ENCODE measurements around the gene CCDC6. TPM values are rescaled to one million over a fixed set of nuclear protein-coding genes. Genes with fewer than 3 reads are reported as not detected.

Gene CCDC6
- total and polyA plus RNA-seq, 2 experiments from 2014 or later, result 22.3 to 49.8 TPM

DNA sequence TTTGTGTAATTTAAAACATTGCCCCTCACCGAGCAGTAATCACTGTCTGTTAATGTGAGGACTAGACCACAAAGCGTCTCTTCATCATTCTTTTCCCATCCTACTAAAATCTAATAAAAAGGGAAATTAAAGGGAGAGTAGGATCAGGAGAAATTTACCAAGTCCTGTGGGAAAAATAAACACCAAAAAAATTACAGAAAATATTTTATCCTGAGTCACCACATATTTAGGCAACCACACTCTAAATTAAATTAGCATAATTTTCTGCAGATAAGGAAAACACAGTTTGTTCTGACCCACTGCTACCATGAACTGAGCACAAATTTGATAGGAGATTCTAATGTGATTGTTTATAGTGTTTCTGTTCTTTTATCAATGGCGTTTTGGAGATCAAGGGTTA lies 49.3 kb downstream of the CCDC6 start:
- Histone ChIP-seq H3K9me2 (replicated peaks; ENCODE audit: insufficient read depth) (no peaks in the 10 kb centered on the region), H3K79me2 (peaks cover 98% of the 10 kb centered on the region), H3K4me3 (no peak overlapping the region), H3K27me3 (no peaks in the 10 kb centered on the region), H3K36me3 (replicated peaks; ENCODE audit: insufficient read depth, low read depth) (no peaks in the 10 kb centered on the region), H3K27ac (no peak overlapping the region), H2AFZ (no peak overlapping the region), H3K4me2 (no peak overlapping the region), H4K20me1 (ENCODE audit: insufficient read depth, poor library complexity, severe bottlenecking) (peaks cover 30% of the 10 kb centered on the region), H3K9me3 (ENCODE audit: low read depth) (no peaks in the 10 kb centered on the region), H3K4me1 (ENCODE audit: insufficient read depth) (no peaks in the 10 kb centered on the region)
- DNase-seq (ENCODE audit: low spot score), result no peak
- no peak for TF ChIP-seq EZH2phosphoT487 (IDR thresholded peaks at IDR 0.05; ENCODE audit: low read depth, severe bottlenecking, unreplicated experiment)
- no peak for TF ChIP-seq EZH2 (IDR thresholded peaks at IDR 0.05; ENCODE audit: borderline replicate concordance)
- TF ChIP-seq, protein P1, sequence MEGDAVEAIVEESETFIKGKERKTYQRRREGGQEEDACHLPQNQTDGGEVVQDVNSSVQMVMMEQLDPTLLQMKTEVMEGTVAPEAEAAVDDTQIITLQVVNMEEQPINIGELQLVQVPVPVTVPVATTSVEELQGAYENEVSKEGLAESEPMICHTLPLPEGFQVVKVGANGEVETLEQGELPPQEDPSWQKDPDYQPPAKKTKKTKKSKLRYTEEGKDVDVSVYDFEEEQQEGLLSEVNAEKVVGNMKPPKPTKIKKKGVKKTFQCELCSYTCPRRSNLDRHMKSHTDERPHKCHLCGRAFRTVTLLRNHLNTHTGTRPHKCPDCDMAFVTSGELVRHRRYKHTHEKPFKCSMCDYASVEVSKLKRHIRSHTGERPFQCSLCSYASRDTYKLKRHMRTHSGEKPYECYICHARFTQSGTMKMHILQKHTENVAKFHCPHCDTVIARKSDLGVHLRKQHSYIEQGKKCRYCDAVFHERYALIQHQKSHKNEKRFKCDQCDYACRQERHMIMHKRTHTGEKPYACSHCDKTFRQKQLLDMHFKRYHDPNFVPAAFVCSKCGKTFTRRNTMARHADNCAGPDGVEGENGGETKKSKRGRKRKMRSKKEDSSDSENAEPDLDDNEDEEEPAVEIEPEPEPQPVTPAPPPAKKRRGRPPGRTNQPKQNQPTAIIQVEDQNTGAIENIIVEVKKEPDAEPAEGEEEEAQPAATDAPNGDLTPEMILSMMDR (IDR thresholded peaks at IDR 0.05; ENCODE audit: poor library complexity), result no peak
- 78% methylated on average over 3 of the region's 3 CpGs for WGBS (ENCODE audit: low lambda C conversion rate, missing lambda C conversion rate)

DNA sequence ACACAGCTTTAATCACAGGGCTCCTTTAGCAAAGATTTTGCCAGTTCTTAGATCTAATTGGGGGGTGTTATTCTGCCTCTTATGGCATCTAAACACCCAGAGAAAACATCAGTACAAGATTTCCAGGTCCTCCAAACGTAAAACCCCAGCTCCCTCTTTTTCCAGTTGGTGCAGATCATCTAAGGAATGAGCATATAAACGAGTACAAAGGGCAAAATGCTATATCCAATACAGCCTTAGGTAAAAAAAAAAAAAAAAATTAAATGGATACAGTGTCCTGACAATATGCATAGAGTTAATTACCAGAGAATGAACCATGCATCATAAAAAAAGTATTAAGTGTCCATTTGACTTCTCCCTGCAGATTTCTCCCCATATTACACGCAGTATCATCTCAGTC lies 50.3 kb downstream of the CCDC6 start:
- DNase-seq (ENCODE audit: low spot score), result no peak
- Histone ChIP-seq H3K4me2 (no peak overlapping the region), H3K27me3 (no peaks in the 10 kb centered on the region), H3K4me3 (no peak overlapping the region), H3K36me3 (replicated peaks; ENCODE audit: insufficient read depth, low read depth) (no peaks in the 10 kb centered on the region), H3K27ac (no peak overlapping the region), H3K9me3 (ENCODE audit: low read depth) (no peaks in the 10 kb centered on the region), H3K4me1 (ENCODE audit: insufficient read depth) (no peaks in the 10 kb centered on the region), H3K79me2 (peaks cover 92% of the 10 kb centered on the region), H4K20me1 (ENCODE audit: insufficient read depth, poor library complexity, severe bottlenecking) (peaks cover 20% of the 10 kb centered on the region), H2AFZ (no peak overlapping the region), H3K9me2 (replicated peaks; ENCODE audit: insufficient read depth) (no peaks in the 10 kb centered on the region)
- 79% methylated on average over 3 of the region's 3 CpGs for WGBS (ENCODE audit: low lambda C conversion rate, missing lambda C conversion rate)
- TF ChIP-seq, protein P1 (IDR thresholded peaks at IDR 0.05; ENCODE audit: poor library complexity), result no peak
- TF ChIP-seq EZH2phosphoT487 (IDR thresholded peaks at IDR 0.05; ENCODE audit: low read depth, severe bottlenecking, unreplicated experiment) (no peak), EZH2 (IDR thresholded peaks at IDR 0.05; ENCODE audit: borderline replicate concordance) (no peak)

- Histone ChIP-seq H2AFZ (no peak overlapping the region), H3K4me2 (no peak overlapping the region), H3K9me2 (replicated peaks; ENCODE audit: insufficient read depth) (no peaks in the 10 kb centered on the region), H3K9me3 (ENCODE audit: low read depth) (no peaks in the 10 kb centered on the region), H4K20me1 (ENCODE audit: insufficient read depth, poor library complexity, severe bottlenecking) (peaks cover 20% of the 10 kb centered on the region), H3K27ac (no peak overlapping the region), H3K36me3 (replicated peaks; ENCODE audit: insufficient read depth, low read depth) (peaks cover 1% of the 10 kb centered on the region), H3K79me2 (peaks cover 79% of the 10 kb centered on the region), H3K27me3 (no peaks in the 10 kb centered on the region), H3K4me3 (no peak overlapping the region), H3K4me1 (ENCODE audit: insufficient read depth) (no peaks in the 10 kb centered on the region)
- DNase-seq (ENCODE audit: low spot score), result no peak
- WGBS (ENCODE audit: low lambda C conversion rate, missing lambda C conversion rate), result 75% methylated on average over 4 of the region's 4 CpGs
- TF ChIP-seq, protein P1 (IDR thresholded peaks at IDR 0.05; ENCODE audit: poor library complexity), result no peak
Observed at GRCh38 chr10:59854571-59854970, 51.8 kb downstream of the CCDC6 start.

- no peak for DNase-seq (ENCODE audit: low spot score)
- TF ChIP-seq EZH2phosphoT487 (IDR thresholded peaks at IDR 0.05; ENCODE audit: low read depth, severe bottlenecking, unreplicated experiment) (no peak), EZH2 (IDR thresholded peaks at IDR 0.05; ENCODE audit: borderline replicate concordance) (no peak)
- TF ChIP-seq, protein P1 (IDR thresholded peaks at IDR 0.05; ENCODE audit: poor library complexity), result no peak
- H3K27me3 ChIP-seq, result no peaks in the 10 kb centered on the region
- H3K4me3 ChIP-seq, result no peak overlapping the region
- H3K79me2 ChIP-seq, result peaks cover 60% of the 10 kb centered on the region
- 96% methylated on average over 1 of the region's 1 CpG for WGBS (ENCODE audit: low lambda C conversion rate, missing lambda C conversion rate)
- peaks cover 20% of the 10 kb centered on the region for H4K20me1 ChIP-seq (ENCODE audit: insufficient read depth, poor library complexity, severe bottlenecking)
- no peaks in the 10 kb centered on the region for H3K9me2 ChIP-seq (replicated peaks; ENCODE audit: insufficient read depth)
- H3K4me1 ChIP-seq (ENCODE audit: insufficient read depth), result no peaks in the 10 kb centered on the region
- peaks cover 6% of the 10 kb centered on the region for H3K36me3 ChIP-seq (replicated peaks; ENCODE audit: insufficient read depth, low read depth)
- H3K9me3 ChIP-seq (ENCODE audit: low read depth), result no peaks in the 10 kb centered on the region
- H2AFZ ChIP-seq, result no peak overlapping the region
- no peak overlapping the region for H3K27ac ChIP-seq
- no peak overlapping the region for H3K4me2 ChIP-seq
Observed at GRCh38 chr10:59852670-59853069, 53.7 kb downstream of the CCDC6 start.
